Measurements from ENCODE around the gene PRM3.
"Not testable (repeated sequence)": the region's sequence is repeated elsewhere in the genome, so short reads cannot be mapped to it uniquely, and the experiment has no call there.

The PRM3 gene

GRCh38 chr16:11303405-11304138 is 30.1 kb upstream of the PRM3 start:
- no peak for TF ChIP-seq CTCF (conservative IDR thresholded peaks at IDR 0.05; ENCODE audit: low read length)
- H3K4me3 ChIP-seq (ENCODE audit: low read length): no peak overlapping the region
- DNase-seq (ENCODE audit: low read depth): no peak

DNA sequence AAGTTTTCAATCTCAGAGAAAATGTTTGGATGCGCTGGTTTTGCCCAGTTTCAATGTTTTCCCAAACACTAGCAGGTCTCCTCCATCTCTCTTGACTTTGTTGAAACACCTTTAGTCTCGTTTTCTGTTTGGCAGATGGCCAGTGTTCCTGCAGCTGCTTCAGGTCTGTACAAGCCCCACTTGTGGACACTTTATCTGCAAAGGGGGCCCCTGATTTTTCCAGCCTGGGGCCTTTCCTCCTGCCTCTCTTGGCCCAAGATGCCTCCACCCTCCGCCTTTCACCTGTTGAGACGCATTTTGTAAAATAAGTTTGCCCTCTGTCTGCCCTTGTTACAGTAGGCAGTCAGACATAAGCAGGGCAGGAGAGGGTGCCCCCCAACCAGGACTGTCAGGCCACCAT is 29.5 kb upstream of the PRM3 start:
- no peak overlapping the region for H3K4me3 ChIP-seq (ENCODE audit: low read length)
- no peak for TF ChIP-seq CTCF (conservative IDR thresholded peaks at IDR 0.05; ENCODE audit: low read length)
- DNase-seq (ENCODE audit: low read depth): no peak

DNA sequence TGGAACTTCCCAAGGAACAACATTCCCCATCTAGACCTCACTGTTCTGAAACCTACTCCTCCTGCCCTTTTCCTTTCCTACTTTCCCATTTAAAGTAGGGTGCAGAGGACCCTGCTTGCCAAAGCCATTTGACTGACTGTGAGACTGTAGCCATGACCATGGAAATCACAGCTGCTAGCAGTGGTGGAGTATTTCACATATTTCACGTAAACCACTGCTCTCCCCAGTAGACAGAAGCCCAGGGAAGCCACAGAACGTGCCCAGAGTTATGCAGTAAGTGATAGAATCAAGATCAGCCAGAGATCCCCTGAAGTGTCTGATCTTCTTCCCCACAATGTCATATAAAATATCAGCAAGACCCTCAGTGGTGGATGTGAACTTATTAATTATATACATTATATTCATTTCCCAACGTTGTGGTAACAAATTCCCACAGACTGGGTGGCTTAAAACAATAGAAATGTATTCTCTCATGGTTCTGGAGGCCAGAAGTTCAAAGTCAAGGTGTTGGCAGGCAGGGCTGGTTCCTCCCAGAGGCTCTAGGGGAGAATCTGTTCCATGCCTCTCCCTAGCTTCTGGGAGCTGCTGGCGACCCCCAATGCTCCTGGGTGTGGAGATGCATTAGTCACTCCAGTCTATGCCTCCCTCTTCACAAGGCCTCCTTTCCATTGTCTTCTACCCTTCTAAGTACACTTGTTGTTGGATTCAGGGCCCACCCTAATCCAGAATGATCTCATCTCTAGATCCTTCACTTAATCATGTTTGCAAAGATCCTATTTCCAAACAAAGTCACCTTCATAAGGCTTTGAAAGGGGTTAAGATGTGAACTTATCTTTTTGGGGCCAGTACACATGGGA is 28.4 kb upstream of the PRM3 start:
- TF ChIP-seq CTCF (conservative IDR thresholded peaks at IDR 0.05; ENCODE audit: low read length): no peak
- DNase-seq (ENCODE audit: low read depth): no peak
- H3K4me3 ChIP-seq (ENCODE audit: low read length): no peak overlapping the region

DNA sequence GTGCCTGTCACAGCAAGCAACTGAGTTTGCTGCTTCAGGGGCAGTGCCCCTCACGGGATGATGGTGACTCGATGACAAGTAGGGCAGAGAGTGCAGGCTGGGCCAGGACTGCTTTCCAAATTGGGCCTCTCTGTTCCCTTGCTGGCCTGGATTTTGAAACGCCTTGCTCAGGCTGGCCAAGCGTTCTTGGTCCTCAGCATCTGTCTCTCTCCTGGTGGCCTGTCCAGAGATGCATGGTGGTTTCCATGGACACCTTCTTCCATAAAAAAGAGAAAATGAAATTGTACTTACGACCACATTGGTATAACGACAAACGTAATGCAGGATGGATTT is 27.1 kb upstream of the PRM3 start:
- no peak overlapping the region for H3K4me3 ChIP-seq (ENCODE audit: low read length)
- no peak for TF ChIP-seq CTCF (conservative IDR thresholded peaks at IDR 0.05; ENCODE audit: low read length)
- DNase-seq (ENCODE audit: low read depth): no peak

DNA sequence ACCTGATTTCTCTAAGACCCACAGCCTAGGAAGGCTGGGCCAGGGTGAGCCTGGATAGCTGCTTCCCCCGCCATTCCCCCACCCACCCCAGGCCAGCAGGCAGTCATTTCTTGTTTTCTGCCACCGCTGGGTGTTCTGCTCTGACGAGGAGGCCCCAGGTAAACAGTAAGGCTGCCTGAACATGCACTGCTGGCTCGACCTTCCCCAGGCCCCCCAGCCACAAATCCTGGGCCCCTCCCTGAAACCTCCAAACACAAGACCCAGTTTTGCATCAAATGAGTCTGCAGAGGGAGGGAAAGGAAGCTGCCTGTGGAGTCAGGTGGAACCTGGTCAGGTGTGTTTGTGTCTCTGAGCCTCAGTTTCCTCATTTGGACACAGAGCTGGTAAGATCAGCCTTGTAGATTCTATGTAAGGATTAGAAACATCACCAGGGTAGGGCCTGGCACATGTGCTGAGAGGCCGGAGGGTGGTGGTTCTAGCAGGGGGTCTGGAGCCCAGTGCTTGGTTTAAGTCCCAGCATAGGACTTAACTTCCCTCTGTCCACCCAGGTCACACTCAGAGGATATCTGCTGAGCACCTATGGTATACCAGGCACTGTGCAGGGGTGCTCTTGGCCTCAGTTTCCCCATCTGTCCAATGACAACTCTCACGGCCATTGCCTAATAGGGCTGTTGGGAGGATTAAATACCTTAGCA is 26.6 kb upstream of the PRM3 start:
- no peak overlapping the region for H3K4me3 ChIP-seq (ENCODE audit: low read length)
- no peak for TF ChIP-seq CTCF (conservative IDR thresholded peaks at IDR 0.05; ENCODE audit: low read length)

GRCh38 chr16:11298950-11299547 is 25.6 kb upstream of the PRM3 start:
- not testable (repeated sequence) for H3K4me3 ChIP-seq (ENCODE audit: low read length); DNase-seq (ENCODE audit: low read depth)

More for the DNA sequence above, 26.6 kb upstream of the PRM3 start:
- no peak for DNase-seq (ENCODE audit: low read depth)
